Stimulated activated CD8-positive, alpha-beta memory T cell treated with anti-CD3 and anti-CD28 coated beads, Interleukin-7, amount 100 ng/mL, for 1 hour (primary cell): ENCODE data around the gene C10orf67.
"Not testable (repeated sequence)": the region's sequence is repeated elsewhere in the genome, so short reads cannot be mapped to it uniquely, and the experiment has no call there.

Experiments used
- DNase-seq, 2 donors: peaks; one replicate each; pipeline ENCODE4 v3.0.0-alpha.2; 2020; ENCODE audit warnings: low read depth in 2 of 2

The C10orf67 gene

DNA sequence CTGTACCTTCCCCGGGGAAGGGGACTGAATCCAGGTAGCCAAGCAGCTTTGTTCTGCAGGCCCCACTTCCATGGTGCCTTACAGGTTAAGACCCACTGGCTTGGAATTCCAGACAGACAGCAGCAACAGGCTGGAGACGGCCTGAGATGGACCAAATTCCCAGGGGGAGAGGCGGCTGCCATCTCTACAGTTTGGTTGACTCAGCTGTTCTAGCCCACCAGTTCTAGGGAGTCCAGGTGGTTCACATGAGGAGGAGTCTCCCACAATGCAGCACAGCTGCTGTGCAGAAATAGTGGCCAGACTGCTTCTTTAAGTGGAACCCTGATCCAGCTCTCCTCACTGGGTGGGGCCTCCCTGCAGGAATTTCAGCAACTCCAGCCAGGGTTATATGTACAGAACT, 74.1 kb downstream of the C10orf67 start:
- DNase-seq = no peak

DNA sequence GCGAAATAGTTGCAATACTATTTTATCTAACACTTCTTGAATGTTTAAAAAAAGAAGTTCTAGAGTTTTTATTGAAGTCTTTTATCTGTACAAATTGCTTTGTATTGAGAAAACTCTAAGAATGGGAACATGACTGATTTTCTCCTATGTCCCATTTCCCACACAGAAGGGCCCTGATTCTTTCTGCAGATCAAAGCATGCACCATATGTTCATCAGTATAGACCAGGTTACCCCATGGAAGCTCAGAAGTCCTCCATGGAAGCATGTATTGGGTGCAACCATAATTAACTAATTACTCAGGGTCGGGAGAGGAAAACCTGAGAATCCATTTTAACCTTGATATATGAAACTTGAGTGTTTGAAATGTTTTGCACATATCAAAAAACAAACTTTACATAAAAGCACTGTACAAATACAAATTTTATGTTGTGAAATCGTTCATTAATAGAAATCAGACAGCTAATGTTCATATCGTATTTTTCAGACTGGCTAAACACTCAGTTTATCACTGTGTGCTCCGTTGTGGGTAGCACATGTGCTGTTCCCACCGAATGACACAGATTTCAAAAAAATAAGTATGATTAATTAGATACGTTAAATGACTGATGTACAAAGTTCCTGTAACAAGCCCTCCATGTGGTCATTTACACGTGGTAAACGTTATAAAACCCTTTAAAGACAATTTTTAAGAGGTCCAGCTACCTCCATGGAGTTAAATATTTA, 81.0 kb downstream of the C10orf67 start:
- no peak for DNase-seq

DNA sequence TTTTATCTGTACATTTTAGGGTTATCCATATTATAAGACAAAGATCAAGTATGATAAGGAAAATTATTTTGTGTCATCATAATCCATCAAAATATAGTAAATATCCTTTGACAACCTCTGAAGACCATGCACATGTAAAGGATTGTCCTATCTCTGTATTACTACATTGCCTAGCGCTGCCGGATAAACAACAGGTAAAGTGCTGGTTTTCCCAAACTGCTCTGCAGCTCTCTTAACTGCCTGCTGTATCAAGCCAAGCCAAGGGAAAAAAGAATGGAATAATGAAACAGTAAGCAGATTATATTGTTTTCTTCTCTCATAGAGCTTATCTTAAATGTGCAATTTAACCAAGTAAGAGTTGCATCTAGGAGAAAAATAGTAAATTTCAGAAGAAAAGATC, 81.7 kb downstream of the C10orf67 start:
- DNase-seq = no peak

DNA sequence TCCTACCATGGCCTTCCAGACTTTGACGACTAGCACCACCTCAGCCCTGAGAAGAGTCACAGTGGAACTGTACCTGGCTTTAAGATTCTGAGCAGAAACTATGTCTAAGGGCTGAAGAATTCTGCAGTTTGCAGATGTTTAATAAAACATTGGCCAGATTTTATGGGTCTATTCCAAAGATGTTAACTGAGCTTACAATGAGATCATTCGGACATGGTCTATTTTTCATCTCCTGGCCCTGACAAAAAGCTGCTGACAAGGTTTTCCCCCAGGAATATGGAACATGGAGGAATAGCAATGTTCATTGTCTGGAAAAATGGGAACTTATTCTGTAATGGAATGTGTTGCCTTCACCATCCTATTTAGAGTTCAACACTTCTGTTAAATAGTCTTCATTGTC, 86.1 kb downstream of the C10orf67 start:
- DNase-seq = no peak

DNA sequence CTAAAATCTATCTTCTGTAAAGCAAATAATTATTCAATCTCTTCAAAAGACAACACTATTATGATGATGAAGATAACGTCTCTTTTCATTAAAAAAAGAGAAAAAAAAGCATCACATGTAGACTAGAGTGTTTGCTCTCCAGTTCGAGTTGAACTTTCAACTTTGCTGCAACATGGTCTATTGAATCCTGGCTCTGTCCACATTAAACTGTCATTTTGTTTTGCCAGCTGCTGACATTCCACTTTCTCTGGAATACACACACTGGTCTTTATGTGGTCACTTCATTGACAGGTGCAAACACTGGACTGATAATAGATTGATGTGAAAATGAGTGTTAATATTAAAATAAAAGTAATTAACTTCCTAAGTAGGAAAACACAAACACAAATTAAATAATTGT, 90.8 kb downstream of the C10orf67 start:
- DNase-seq = no peak

DNA sequence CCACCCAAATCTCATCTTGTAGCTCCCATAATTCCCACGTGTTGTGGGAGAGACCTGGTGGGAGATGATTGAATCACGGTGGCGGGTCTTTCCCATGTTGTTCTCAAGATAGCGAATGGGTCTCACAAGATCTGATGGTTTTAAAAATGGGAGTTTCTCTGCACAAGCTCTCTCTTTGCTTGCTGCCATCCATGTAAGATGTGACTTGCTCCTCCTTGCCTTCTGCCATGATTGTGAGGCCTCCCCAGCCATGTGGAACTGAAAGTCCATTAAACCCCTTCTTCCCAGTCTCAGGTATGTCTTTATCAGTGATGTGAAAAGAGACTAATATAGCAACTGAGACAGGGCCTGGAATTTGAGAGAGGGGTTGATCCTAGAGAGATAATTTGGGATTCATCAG, 91.7 kb downstream of the C10orf67 start:
- not testable (repeated sequence) for DNase-seq

DNA sequence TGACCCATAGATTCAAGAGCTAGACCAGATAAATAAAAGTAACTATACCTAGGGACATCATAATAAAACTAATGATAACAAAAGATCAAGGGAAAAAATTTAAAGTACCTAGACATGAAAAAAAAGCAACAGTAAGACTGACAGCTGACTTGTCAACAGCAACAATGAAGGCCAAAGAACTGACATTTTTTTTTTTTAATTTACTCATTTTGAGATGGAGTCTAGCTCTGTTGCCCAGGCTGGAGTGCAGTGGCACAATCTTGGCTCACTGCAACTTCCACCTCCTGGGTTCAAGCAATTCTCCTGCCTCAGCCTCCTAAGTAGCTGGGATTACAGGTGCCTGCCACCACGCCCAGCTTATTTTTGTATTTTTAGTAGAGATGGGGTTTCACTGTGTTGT, 102.8 kb downstream of the C10orf67 start:
- DNase-seq = not testable (repeated sequence)

DNA sequence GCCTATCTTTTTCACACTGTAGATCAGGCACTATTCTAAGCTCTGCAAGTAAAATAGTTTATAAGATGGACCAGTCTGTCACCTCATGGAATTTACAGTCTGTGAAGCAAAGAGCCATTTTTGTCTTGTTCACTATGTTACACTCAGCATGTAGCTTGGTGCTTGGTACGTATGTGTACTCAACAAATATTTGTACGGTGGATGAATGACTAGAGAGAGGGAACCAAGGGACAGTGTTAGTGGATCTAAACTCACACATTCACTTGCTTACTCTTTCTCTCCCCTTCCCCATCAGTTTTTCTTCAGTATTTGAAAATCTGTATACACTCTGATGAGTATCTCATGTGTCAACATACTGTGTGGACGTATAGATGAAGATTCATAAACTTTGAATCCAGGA, 106.6 kb downstream of the C10orf67 start:
- DNase-seq = no peak

DNA sequence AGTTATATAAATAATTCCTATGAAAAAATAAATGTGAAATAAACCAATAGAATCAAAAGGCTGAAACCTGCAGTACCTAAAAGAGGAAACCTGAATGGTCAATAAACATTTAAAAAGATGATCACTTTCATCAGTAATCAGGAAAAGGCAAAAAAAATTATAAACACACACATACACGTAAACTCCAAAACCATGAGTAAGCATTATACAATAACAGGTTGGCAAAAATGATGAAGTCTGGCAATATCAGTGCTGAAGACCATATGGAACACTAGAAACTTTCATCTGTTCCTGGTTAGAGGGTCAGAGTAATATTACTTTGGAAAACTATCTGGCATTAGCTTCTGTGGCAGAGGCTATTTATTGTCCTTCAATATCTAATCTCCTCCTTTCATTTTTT, 114.0 kb downstream of the C10orf67 start:
- no peak for DNase-seq

DNA sequence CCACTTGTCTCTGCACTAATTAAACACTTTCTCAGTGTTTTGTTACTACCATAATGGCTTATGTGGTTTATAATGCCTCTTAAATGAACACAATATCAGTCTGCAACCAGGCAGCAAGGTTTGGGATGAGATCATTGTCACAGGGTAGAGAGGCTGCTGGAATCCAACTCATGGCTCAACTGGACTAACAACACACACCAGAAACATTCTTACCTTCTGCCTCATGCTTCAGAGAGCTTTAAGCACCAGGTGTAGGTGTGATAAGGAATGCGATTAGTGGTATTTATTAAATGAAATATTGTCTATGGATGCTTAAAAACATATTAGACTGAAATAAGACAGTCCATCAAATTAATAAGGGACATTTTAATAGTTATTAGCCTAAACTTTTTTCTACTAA, 127.1 kb downstream of the C10orf67 start:
- DNase-seq = no peak

DNA sequence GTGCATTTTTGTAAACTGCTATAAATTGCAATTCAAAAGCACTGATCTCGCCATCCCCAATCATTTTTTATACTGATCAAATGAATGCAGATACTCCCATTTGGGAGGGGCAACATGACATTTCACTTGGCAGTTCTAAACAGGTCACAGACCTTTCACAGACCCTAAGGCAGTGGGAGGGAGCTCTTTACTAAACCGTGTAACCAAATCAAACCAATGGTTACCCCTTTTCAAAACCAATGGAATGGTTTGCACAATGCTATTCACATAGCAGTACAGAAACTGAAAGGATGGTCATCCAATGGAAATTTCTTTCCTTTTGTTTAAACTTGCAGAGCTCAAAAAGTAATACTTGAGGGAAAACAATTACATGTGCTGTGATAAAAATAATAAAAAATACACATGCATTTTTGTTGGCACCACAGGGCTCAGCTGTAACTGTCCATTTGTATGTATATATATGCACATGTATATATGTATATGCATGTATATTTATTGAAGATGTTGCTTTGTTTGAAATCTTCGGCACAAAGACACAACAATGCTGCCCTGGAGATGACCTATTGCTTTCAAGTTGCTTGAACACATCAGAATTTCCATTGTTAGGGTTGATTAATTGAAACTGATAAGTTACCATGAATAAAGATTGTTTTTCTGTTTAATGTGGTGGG, 138.5 kb downstream of the C10orf67 start:
- DNase-seq = no peak

DNA sequence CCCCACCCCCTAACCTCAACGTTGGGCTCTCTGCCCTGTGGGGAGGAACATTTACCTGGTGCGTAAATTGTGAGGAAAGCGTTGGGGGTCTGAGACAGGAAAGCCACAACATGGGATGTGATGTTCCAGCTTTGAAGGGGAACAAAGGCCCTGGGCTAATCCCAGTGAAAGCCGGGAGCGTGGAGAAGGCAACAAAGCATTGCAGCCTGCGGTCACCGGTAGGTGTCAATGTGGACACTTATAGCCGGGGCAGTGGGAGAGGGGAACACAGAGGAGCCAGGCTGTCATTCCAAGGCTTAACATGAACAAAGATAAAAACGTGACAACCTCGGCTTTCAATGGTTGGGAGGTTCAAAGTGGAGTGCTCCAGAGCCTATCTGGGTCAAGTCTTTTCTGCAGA, 139.8 kb downstream of the C10orf67 start:
- DNase-seq = no peak

DNA sequence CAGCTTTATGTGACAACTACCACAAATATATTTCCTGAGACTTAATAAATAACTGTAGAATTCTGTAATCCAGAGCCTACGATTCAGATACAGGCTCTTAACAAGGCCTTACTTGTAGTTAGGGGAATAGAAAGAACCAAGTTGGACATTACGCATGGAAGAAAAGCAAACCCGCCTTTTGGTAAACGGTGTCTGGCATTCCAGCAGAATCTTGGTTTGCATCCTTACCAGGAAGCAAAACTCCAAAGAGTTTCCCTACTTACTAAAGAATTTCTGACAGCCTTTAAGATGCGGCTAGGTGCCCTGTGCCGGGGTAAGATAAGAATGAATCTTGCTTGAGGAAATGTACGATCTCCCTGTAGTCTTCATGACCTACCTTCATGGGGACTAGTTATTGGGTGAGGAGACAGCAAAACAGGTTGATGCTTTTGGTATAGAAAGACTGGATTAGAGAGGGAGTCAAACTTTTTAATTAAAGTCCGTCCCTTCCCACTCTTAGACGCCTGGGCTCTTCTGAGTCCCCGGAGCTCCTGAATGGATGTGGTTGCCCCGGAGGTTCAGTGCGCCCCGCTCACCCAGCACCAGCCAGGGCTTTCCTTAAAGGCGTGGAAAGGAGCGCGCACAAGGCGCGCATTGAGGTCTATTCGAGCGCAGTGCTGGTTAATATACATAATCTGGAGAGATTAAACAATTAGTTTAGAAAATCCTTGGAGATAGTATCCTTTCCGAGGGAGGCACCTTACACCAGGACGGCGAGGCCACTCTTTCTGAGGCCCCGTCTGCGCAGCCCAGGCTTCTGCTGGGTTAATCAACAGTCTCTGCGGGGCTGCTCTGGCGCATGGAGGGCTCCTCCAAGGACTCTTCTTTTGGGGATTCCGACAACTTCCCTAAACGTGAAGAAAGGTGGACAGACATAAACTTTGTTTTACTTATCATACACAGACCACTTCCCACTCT, 140.9 kb downstream of the C10orf67 start:
- DNase-seq = no peak

DNA sequence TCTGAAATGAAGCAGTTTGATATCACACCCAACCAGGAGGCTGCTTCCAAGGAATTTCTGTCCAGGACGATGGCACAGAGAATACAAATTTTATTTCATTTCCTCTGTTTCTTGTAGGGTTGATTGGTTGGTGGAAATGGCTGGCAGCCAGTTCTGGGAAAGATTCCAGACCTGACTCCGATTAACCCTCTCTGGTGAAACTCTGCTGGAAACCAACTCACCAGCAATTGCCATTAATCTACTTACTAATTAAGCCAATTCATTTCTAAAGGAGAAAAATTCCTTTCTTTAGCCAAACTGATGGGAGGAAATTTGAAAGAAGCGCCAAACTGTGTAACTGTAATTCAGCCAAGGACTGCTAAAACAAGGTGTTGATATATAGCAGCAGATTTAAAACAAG, 141.8 kb downstream of the C10orf67 start:
- DNase-seq = no peak

DNA sequence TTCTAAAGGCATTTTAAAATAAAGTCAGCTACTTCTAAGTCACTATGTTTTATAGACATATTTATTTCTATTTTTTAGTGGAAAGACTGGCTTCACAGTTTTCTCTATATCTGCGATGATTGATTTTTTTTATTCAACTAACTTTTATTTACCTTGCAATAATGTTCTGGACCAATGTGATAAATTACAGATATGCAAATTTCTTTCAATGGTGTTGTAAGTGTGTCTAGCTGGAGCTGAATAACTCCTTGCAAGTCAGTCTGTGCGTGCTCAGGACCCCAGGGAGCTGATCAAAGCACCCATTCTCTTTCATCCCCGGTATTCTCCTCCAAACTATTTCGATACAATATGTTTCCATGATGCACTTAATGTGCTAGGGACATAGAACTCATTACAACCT, 142.8 kb downstream of the C10orf67 start:
- DNase-seq = no peak

DNA sequence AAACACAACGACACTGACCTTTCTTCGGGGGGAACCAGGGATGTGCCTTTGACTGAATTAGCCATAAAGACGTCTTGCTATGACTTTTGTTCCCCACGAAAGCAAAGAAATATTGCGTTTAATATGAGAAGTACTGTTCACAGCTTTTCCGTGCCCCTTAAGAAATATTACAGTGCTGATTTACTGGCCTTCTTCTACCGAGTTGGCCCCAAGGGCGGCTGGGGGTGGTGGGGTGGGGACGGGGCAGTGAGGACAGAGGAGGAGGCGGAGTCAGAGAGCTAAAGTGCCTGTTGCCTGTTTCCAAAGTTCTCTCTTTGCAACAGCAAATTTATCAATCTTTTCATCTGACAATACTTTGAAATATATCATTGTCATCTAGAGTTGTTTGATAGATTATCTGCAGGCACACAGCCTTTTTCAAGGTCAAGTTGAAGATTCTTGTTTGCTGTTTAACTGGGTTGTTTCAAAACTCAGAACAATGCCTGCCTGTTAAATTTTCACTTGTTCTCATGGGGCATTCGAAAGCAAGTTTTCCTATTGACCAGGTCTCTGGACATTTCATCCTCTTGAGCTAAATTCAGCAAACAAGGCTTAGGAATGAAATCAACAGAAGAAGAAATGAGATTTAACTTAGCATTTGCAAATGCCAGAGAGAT, 143.5 kb downstream of the C10orf67 start:
- DNase-seq = no peak

DNA sequence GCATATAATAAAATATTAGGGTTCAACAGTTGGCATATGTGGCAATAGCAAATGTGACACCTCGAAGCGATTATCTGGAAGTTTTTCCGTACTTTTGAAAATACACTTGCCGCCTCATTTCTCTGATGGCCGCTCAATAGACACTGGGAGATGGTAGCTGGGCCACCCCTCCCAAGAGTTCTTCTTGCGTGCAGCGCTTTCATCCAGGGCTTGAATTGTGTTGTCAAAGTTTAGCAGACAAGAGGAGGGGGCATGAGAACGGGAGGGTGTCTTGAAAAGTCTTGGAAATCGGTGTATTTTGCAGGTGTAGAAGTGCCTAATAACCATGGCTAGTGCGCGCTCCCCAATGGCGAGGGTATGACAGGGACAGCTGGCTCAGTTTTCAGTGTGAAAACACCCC, 144.0 kb downstream of the C10orf67 start:
- DNase-seq = no peak

DNA sequence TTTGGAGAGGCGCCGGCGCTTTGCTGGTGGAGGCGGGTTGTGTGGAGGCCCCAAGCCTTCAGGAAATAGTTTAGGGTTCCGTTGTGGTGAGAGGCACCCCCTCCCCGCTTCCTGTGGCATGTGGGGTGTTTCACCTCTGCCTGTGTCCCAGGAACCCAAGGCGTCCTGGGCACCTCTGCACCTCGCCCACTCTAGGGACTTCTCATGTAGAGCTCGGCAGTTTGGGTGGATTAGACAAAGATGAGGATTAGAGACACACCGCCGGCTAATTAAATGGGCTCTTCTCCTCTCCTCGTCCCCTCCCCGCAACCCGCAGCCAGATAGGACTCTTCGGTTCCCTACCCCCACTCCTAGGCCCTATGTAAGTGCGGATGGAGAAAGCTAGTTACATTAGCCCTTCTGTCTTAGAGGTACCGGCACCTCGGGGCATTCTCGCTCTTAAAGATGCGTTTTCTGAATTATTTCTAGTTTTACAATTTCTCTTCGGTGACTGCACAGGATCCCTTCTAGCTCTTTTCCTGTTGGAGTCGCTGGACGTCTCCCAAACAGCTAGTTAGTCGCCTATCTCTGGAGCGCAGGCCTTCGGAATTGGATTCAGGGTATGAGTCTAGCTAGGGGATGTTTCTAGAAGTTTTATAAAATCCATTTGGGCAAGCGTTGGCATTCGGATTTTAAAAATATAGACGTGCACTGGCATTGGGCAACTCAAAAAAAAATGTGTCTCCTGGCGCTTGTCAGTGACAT, 144.7 kb downstream of the C10orf67 start:
- DNase-seq = no peak

DNA sequence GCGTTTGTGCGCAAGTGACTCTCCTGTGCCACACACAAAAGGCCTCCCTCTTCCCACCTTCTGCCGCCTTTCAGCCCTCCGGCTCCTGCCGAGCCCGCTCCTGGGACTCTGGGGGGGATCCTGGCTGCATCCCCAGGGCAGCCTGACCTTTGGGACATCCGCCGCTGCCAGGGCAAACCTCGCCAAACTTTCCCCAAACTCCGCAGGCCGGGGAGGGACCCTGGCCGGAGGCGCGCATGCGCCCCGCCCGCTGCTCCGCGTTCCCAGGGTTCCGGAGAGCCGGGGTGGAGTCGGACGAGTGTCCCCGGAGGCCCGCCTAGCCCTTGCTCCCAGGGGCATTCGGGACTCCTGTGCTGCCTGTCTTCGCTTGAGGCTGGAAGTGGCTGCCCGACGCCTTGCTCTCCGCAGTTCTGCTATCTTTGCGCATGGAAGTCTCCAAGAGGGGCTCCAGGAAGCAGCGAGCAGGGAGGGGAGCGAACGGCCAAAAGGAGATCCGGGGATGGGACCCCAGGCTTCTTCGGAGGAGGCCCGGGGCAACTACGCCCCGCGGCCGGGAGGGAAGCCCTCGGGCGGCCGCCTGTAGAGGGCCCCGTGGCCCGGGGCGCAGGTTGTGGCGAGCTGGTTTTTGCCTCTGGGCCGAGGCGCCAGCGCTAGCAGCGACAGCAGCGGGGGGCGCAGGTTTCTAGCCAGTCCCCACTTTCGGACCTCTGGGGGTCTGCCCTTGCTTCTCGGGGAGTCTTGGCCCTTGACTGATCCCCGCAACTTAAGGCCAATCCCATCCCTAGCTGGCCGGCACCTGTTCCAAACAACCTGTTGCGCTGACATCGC, 145.4 kb downstream of the C10orf67 start:
- DNase-seq = no peak

DNA sequence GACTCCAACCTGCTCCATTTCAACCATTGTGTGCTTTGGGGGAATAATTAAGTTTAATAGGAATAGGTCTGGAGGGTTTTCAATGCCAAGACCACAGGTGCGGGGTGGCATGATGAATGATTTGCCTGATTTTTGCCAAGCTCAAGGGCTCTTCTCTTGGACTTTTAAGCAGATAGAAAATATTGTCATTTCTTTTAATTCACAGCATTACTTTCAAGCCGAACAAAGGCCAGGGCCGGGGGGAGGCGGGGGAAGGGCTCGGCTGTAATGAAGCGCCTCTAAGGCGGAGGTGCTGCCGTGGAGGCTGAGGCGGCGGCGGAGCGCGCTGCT, 146.0 kb downstream of the C10orf67 start:
- DNase-seq = no peak
